Fibroblast of lung (primary cell): ENCODE results near the gene MGAT4A.

Experiments
- CTCF ChIP-seq, 2 donors: IDR thresholded peaks in 1 of 2; conservative IDR thresholded peaks in 1 of 2; 1 replicate in 1 of 2; 2 replicates in 1 of 2; pipeline ENCODE4 v1.5.1; 2011 to 2012; ENCODE audit warnings: low read length in 2 of 2, control low read depth in 1 of 2, inconsistent platforms in 1 of 2, low read depth in 1 of 2, mild to moderate bottlenecking in 1 of 2
- EZH2 ChIP-seq: IDR thresholded peaks from 2 replicates; pipeline ENCODE4 v1.5.1; 2012; ENCODE audit warnings: low read length, control low read depth, mild to moderate bottlenecking; ENCODE audit errors: missing control alignments

- TF ChIP-seq EZH2 (no peak), CTCF (conservative IDR thresholded peaks at IDR 0.05 in 1 of 2, IDR thresholded peaks at IDR 0.05 in 1 of 2; ENCODE audit: low read depth in 1 of 2, low read length in 2 of 2) (no peak)
Observed at GRCh38 chr2:98748292-98749065, 17.5 kb upstream of the MGAT4A start.
